Liver (tissue), 9 donors: ENCODE measurements around the gene C1orf216. TPM values are rescaled to one million over a fixed set of nuclear protein-coding genes. Genes with fewer than 3 reads are reported as not detected.

Source experiments
- DNase-seq: peaks from one replicate; pipeline ENCODE4 v3.0.0-alpha.2; 2017; ENCODE audit warnings: low spot score
- H3K27ac ChIP-seq, 2 donors: one replicate each; pipeline ENCODE4 v1.7.0; 2013; ENCODE audit warnings: inconsistent platforms in 2 of 2, low read length in 2 of 2, control low read depth in 1 of 2, low read depth in 1 of 2, mild to moderate bottlenecking in 1 of 2
- H3K27me3 ChIP-seq, 4 donors: one replicate each; pipeline versions ENCODE4 v1.6.1 to v1.7.0; 2013; ENCODE audit warnings: low read length in 3 of 4, inconsistent platforms in 1 of 4, mild to moderate bottlenecking in 1 of 4, moderate library complexity in 1 of 4; ENCODE audit not compliant: control insufficient read depth in 4 of 4, insufficient read depth in 4 of 4
- H3K36me3 ChIP-seq, 4 donors: one replicate each; pipeline versions ENCODE4 v1.6.1 to v1.7.0; 2013; ENCODE audit warnings: low read length in 3 of 4, mild to moderate bottlenecking in 3 of 4, low read depth in 1 of 4, moderate library complexity in 1 of 4; ENCODE audit not compliant: control insufficient read depth in 4 of 4, insufficient read depth in 3 of 4
- H3K4me1 ChIP-seq, 4 donors: one replicate each; pipeline versions ENCODE4 v1.6.1 to v1.7.0; 2013; ENCODE audit warnings: low read length in 3 of 4, mild to moderate bottlenecking in 3 of 4, moderate library complexity in 1 of 4; ENCODE audit not compliant: control insufficient read depth in 4 of 4, insufficient read depth in 4 of 4
- H3K4me3 ChIP-seq, 3 donors: one replicate each; pipeline versions ENCODE4 v1.6.1 to v1.7.0; 2013; ENCODE audit warnings: low read length in 3 of 3, control low read depth in 1 of 3, low read depth in 1 of 3, mild to moderate bottlenecking in 1 of 3
- H3K9ac ChIP-seq, 2 donors: one replicate each; pipeline ENCODE4 v1.7.0; 2013; ENCODE audit warnings: low read length in 2 of 2, mild to moderate bottlenecking in 2 of 2, moderate library complexity in 2 of 2, control low read depth in 1 of 2, low read depth in 1 of 2
- H3K9me3 ChIP-seq, 4 donors: one replicate each; pipeline versions ENCODE4 v1.6.1 to v1.7.0; 2013; ENCODE audit warnings: low read length in 3 of 4; ENCODE audit not compliant: control insufficient read depth in 4 of 4
- EGR1 ChIP-seq, 2 donors: IDR thresholded peaks; 2 replicates each; pipeline ENCODE4 v1.6.1; 2016 to 2018; ENCODE audit warnings: antibody characterized with exemption in 2 of 2, low read depth in 2 of 2
- FOXA1 ChIP-seq: IDR thresholded peaks from 2 replicates; pipeline ENCODE4 v1.6.1; 2016; ENCODE audit warnings: antibody characterized with exemption
- GABPA ChIP-seq, 2 donors: IDR thresholded peaks in 1 of 2; conservative IDR thresholded peaks in 1 of 2; 2 replicates each; pipeline ENCODE4 v1.6.1; 2016; ENCODE audit warnings: antibody characterized with exemption in 2 of 2, mild to moderate bottlenecking in 1 of 2, moderate library complexity in 1 of 2
- HNF4A ChIP-seq, 2 donors: conservative IDR thresholded peaks; 2 replicates each; pipeline ENCODE4 v1.6.1; 2016; ENCODE audit warnings: antibody characterized with exemption in 2 of 2, mild to moderate bottlenecking in 2 of 2
- HNF4G ChIP-seq: IDR thresholded peaks from 2 replicates; pipeline ENCODE4 v1.6.1; 2016; ENCODE audit warnings: antibody characterized with exemption
- JUND ChIP-seq, 2 donors: IDR thresholded peaks; 2 replicates each; pipeline ENCODE4 v1.6.1; 2016; ENCODE audit warnings: antibody characterized with exemption in 2 of 2
- NR2F2 ChIP-seq: IDR thresholded peaks from 2 replicates; pipeline ENCODE4 v1.6.1; 2016; ENCODE audit warnings: antibody characterized with exemption
- REST ChIP-seq: IDR thresholded peaks from 2 replicates; pipeline ENCODE4 v1.6.1; 2016; ENCODE audit warnings: antibody characterized with exemption, mild to moderate bottlenecking
- RXRA ChIP-seq, 2 donors: IDR thresholded peaks; 2 replicates each; pipeline ENCODE4 v1.6.1; 2017 to 2018; ENCODE audit warnings: antibody characterized with exemption in 2 of 2, mild to moderate bottlenecking in 1 of 2
- SP1 ChIP-seq: IDR thresholded peaks from 2 replicates; pipeline ENCODE4 v1.6.1; 2018; ENCODE audit warnings: antibody characterized with exemption, mild to moderate bottlenecking
- TAF1 ChIP-seq: conservative IDR thresholded peaks from 2 replicates; pipeline ENCODE4 v1.6.1; 2016; ENCODE audit warnings: antibody characterized with exemption, mild to moderate bottlenecking
- YY1 ChIP-seq: IDR thresholded peaks from 2 replicates; pipeline ENCODE4 v1.6.1; 2016; ENCODE audit warnings: antibody characterized with exemption, mild to moderate bottlenecking
- WGBS: extraction: QIAGEN DNeasy Blood & Tissue Kit; methylation state at CpG from one replicate; pipeline ENCODE4 v1.1.7; 2013; 5-methylcytosine and 5-hydroxymethylcytosine counted together
- polyA plus RNA-seq, 2 donors: library from polyadenylated mRNA; stranded (reverse) in 1 of 2; unstranded in 1 of 2; fragments of 200-250 nt in 1 of 2; fragments of >200 nt in 1 of 2; fragmentation: Nextera tagmentation in 1 of 2; extraction: Ambion mirVana in 1 of 2; gene quantifications; one replicate each; pipeline versions ENCODE4 v1.2.1 to v1.2.3, GENCODE V29; 2013 to 2015
- total RNA-seq, 2 donors: library from RNA; depleted of rRNA; stranded (reverse); fragments of >200 nt; gene quantifications; one replicate each; pipeline ENCODE4 v1.2.3, GENCODE V29; 2014
- TF ChIP-seq, protein P1 (sequence below): fragments of 150-350 bp; IDR thresholded peaks from 2 replicates; pipeline ENCODE4 v1.5.1; 2017; ENCODE audit warnings: improper control_type of control experiment, low read depth, low read length; ENCODE audit not compliant: missing input control
- TF ChIP-seq, protein P2 (sequence below): IDR thresholded peaks from 2 replicates; pipeline ENCODE4 v1.6.1; 2016; ENCODE audit warnings: antibody characterized with exemption
- donor health status: healthy.
- donor health status: healthy.
- donor health status: healthy.
- donor health status: healthy.
- donor health status: healthy.

C1orf216 gene
- total and polyA plus RNA-seq, 4 donors, result 1.2 to 3.4 (median 3.0) TPM

DNA sequence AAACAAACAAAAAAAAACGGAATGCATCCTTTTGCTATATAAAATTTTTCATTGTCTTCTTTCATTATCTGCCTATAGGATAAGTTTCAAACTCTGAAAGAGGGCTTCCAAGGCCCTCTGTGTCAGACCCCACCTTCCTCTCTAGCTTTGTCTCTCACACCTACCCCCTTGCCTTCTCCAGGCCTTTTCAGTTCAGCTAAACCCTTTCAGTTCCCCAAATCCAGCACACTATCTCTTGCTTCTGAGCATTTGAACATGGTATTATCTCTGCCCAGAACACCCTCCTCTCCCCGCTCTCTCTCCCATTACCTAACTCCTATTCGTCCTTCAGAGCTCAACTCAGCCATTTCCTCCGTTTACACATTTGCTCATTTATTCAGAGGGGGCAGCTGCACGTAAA lies 35.7 kb downstream of the C1orf216 start:
- Histone ChIP-seq H3K36me3 (no peaks in the 10 kb centered on the region), H3K27me3 (peaks cover 0 to 3% (median 0%) of the 10 kb centered on the region in 4 donors), H3K9me3 (no peaks in the 10 kb centered on the region), H3K4me3 (no peak overlapping the region), H3K9ac (no peak overlapping the region), H3K4me1 (no peaks in the 10 kb centered on the region), H3K27ac (no peak overlapping the region)
- TF ChIP-seq HNF4A (conservative IDR thresholded peaks at IDR 0.05) (no peak), SP1 (no peak), REST (no peak), RXRA (IDR thresholded peaks at IDR 0.05) (no peak), EGR1 (IDR thresholded peaks at IDR 0.05; ENCODE audit: low read depth in 2 of 2) (no peak), HNF4G (no peak), JUND (IDR thresholded peaks at IDR 0.05) (no peak), YY1 (no peak), TAF1 (no peak), GABPA (IDR thresholded peaks at IDR 0.05 in 1 of 2, conservative IDR thresholded peaks at IDR 0.05 in 1 of 2) (no peak)
- TF ChIP-seq, protein P1, sequence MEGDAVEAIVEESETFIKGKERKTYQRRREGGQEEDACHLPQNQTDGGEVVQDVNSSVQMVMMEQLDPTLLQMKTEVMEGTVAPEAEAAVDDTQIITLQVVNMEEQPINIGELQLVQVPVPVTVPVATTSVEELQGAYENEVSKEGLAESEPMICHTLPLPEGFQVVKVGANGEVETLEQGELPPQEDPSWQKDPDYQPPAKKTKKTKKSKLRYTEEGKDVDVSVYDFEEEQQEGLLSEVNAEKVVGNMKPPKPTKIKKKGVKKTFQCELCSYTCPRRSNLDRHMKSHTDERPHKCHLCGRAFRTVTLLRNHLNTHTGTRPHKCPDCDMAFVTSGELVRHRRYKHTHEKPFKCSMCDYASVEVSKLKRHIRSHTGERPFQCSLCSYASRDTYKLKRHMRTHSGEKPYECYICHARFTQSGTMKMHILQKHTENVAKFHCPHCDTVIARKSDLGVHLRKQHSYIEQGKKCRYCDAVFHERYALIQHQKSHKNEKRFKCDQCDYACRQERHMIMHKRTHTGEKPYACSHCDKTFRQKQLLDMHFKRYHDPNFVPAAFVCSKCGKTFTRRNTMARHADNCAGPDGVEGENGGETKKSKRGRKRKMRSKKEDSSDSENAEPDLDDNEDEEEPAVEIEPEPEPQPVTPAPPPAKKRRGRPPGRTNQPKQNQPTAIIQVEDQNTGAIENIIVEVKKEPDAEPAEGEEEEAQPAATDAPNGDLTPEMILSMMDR, result no peak
- TF ChIP-seq, protein P2, sequence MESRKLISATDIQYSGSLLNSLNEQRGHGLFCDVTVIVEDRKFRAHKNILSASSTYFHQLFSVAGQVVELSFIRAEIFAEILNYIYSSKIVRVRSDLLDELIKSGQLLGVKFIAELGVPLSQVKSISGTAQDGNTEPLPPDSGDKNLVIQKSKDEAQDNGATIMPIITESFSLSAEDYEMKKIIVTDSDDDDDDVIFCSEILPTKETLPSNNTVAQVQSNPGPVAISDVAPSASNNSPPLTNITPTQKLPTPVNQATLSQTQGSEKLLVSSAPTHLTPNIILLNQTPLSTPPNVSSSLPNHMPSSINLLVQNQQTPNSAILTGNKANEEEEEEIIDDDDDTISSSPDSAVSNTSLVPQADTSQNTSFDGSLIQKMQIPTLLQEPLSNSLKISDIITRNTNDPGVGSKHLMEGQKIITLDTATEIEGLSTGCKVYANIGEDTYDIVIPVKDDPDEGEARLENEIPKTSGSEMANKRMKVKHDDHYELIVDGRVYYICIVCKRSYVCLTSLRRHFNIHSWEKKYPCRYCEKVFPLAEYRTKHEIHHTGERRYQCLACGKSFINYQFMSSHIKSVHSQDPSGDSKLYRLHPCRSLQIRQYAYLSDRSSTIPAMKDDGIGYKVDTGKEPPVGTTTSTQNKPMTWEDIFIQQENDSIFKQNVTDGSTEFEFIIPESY, result no peak
- 68% methylated on average over 5 of the region's 5 CpGs for WGBS
- no peak for DNase-seq

- H3K27me3 ChIP-seq, result peaks cover 0 to 3% (median 0%) of the 10 kb centered on the region in 4 donors
- H3K4me3 ChIP-seq, result no peak overlapping the region
- H3K4me1 ChIP-seq, result no peaks in the 10 kb centered on the region
- TF ChIP-seq NR2F2, result no peak
- no peak for TF ChIP-seq FOXA1
- TF ChIP-seq GABPA (IDR thresholded peaks at IDR 0.05 in 1 of 2, conservative IDR thresholded peaks at IDR 0.05 in 1 of 2), result no peak
- no peaks in the 10 kb centered on the region for H3K36me3 ChIP-seq
- no peak for DNase-seq
- no peak overlapping the region for H3K9ac ChIP-seq
- WGBS, result 90% methylated on average over 3 of the region's 3 CpGs
- no peaks in the 10 kb centered on the region for H3K9me3 ChIP-seq
- no peak overlapping the region for H3K27ac ChIP-seq
Observed at GRCh38 chr1:35680271-35680670, 38.4 kb downstream of the C1orf216 start.
